Femur (tissue), 1 donor: Measurements from ENCODE around the gene RFX3.

Experiments
- DNase-seq: peaks from one replicate; pipeline ENCODE4 v3.0.0-alpha.2; 2017

RFX3 gene

GRCh38 chr9:3191715-3192114 is 334.1 kb downstream of the RFX3 start:
- no peak for DNase-seq

- no peak for DNase-seq
Observed at GRCh38 chr9:3189113-3189861, 336.5 kb downstream of the RFX3 start.

- DNase-seq = no peak
Observed at GRCh38 chr9:3186751-3187150, 339.1 kb downstream of the RFX3 start.

- peak; percentile 51 for DNase-seq
Observed at GRCh38 chr9:3181049-3181953, 344.5 kb downstream of the RFX3 start.

GRCh38 chr9:3180696-3181048 is 345.1 kb downstream of the RFX3 start:
- no peak for DNase-seq

- DNase-seq = no peak
Observed at GRCh38 chr9:3179711-3180110, 346.1 kb downstream of the RFX3 start.

- DNase-seq = no peak
Observed at GRCh38 chr9:3177936-3178335, 347.9 kb downstream of the RFX3 start.

- DNase-seq = no peak
Observed at GRCh38 chr9:3177146-3177761, 348.5 kb downstream of the RFX3 start.

GRCh38 chr9:3173374-3173773 is 352.4 kb downstream of the RFX3 start:
- DNase-seq = no peak

- no peak for DNase-seq
Observed at GRCh38 chr9:3170819-3171218, 355.0 kb downstream of the RFX3 start.
